Measurements from ENCODE around the gene MARK1. TPM values are rescaled to one million over a fixed set of nuclear protein-coding genes. Genes with fewer than 3 reads are reported as not detected.

Gene MARK1
- total and polyA plus RNA-seq, 2 of the 4 experiments (the other 2 are of a cell fraction) = not detected

- no peak overlapping the region for H3K23ac ChIP-seq (ENCODE audit: low read depth, low read length)
- no peaks in the 10 kb centered on the region for H4K20me1 ChIP-seq (ENCODE audit: insufficient read depth, low read length)
Observed at GRCh38 chr1:220706480-220706879, 178.5 kb downstream of the MARK1 start.

More at GRCh38 chr1:220706480-220706879, 178.5 kb downstream of the MARK1 start:
- no peaks in the 10 kb centered on the region for H3K36me3 ChIP-seq (ENCODE audit: control insufficient read depth, insufficient read depth, low read length)
- no peak overlapping the region for H3K9ac ChIP-seq (ENCODE audit: low read depth, low read length)
- H2AK5ac ChIP-seq (ENCODE audit: low read depth, low read length) = no peak overlapping the region
- no peak overlapping the region for H2BK20ac ChIP-seq (ENCODE audit: low read depth, low read length)
- H4K5ac ChIP-seq (ENCODE audit: low read depth, low read length) = no peak overlapping the region
- intact Hi-C loops (cut with micrococcal nuclease) (no loop called here), dilution Hi-C loops (cut with HindIII; ENCODE audit: low sequenced_read_pairs, unreplicated experiment) (no loop called here), in situ Hi-C loops (cut with MboI; ENCODE audit: low sequenced_read_pairs) (no loop called here)
- H2AK9ac ChIP-seq (replicated peaks; ENCODE audit: low read depth, low read length, poor library complexity) = no peak overlapping the region
- BruUV-seq (replicated peaks) = no TSS peak
- H3K27me3 ChIP-seq (ENCODE audit: control insufficient read depth, insufficient read depth, low read length) = peaks cover 5% of the 10 kb centered on the region
- H3K4me2 ChIP-seq (ENCODE audit: low read depth, low read length) = no peak overlapping the region
- H3K4me3 ChIP-seq (ENCODE audit: insufficient read depth, low read depth, low read length) = no peak overlapping the region
- H2BK15ac ChIP-seq (ENCODE audit: low read depth, low read length) = no peak overlapping the region
- no peak overlapping the region for H3K4ac ChIP-seq (ENCODE audit: low read depth, low read length)
- H4K91ac ChIP-seq (ENCODE audit: insufficient read depth, low read depth, low read length) = no peak overlapping the region
- H2BK5ac ChIP-seq (ENCODE audit: low read depth, low read length, poor library complexity, severe bottlenecking) = no peak overlapping the region
- H4K8ac ChIP-seq (ENCODE audit: low read depth in 2 of 2, low read length in 2 of 2) = no peak overlapping the region
- H3K56ac ChIP-seq (ENCODE audit: extremely low read depth, insufficient read depth, low read length) = no peak overlapping the region
- H3K9me1 ChIP-seq (ENCODE audit: insufficient read depth, low read length) = no peaks in the 10 kb centered on the region
- H3K14ac ChIP-seq (replicated peaks; ENCODE audit: low read depth, low read length) = no peak overlapping the region
- H3K27ac ChIP-seq (ENCODE audit: insufficient read depth, low read length) = no peak overlapping the region
- H3K79me1 ChIP-seq (ENCODE audit: low read depth in 1 of 2, low read length in 2 of 2) = no peaks in the 10 kb centered on the region
- H2BK120ac ChIP-seq (ENCODE audit: low read depth, low read length) = no peak overlapping the region
- ChIA-PET POLR2A (ENCODE audit: unreplicated experiment) (no interaction called here), CTCF (no interaction called here)
- WGBS, 2 experiments (ENCODE audit: extremely low coverage in 2 of 2, insufficient read length in 1 of 2) = 40% methylated on average over 1 of the region's 9 CpGs; no CpG with 5 or more reads in 1 of the 2 experiments
- no peaks in the 10 kb centered on the region for H3K9me3 ChIP-seq (ENCODE audit: control insufficient read depth, insufficient read depth, low read length)
- no peak overlapping the region for H3K18ac ChIP-seq (ENCODE audit: low read depth, low read length)
- H3K4me1 ChIP-seq (ENCODE audit: control insufficient read depth, insufficient read depth, low read length) = no peaks in the 10 kb centered on the region
- DNase-seq = no peak
- H2AFZ ChIP-seq (replicated peaks; ENCODE audit: low read length, poor library complexity) = no peak overlapping the region
- no peak for ATAC-seq (ENCODE audit: low read depth)
- TF ChIP-seq CHD1 (IDR thresholded peaks at IDR 0.05; ENCODE audit: low read depth, low read length) = no peak
- no peak for TF ChIP-seq CEBPB (IDR thresholded peaks at IDR 0.05; ENCODE audit: low read depth, low read length)
- no peak for TF ChIP-seq BHLHE40 (IDR thresholded peaks at IDR 0.05; ENCODE audit: low read depth, low read length)
- no peak for TF ChIP-seq MAFK (IDR thresholded peaks at IDR 0.05; ENCODE audit: low read depth, low read length)
